Measurements from ENCODE around the gene TMEM273.

The TMEM273 gene

GRCh38 chr10:49153115-49153514 lies 35.1 kb downstream of the TMEM273 start:
- intact Hi-C loops (cut with DNase I) = no loop called here
- DNase-seq = no peak

- intact Hi-C loops (cut with DNase I) = no loop called here
- no peak for DNase-seq
These were observed 35.5 kb downstream of the TMEM273 start for GRCh38 chr10:49152663-49153062.

GRCh38 chr10:49152037-49152436 lies 36.2 kb downstream of the TMEM273 start:
- no peak for DNase-seq
- intact Hi-C loops (cut with DNase I) = no loop called here

GRCh38 chr10:49151481-49151880 lies 36.7 kb downstream of the TMEM273 start:
- intact Hi-C loops (cut with DNase I) = no loop called here
- no peak for DNase-seq

GRCh38 chr10:49151025-49151445 lies 37.2 kb downstream of the TMEM273 start:
- intact Hi-C loops (cut with DNase I) = no loop called here
- DNase-seq = no peak

- DNase-seq = no peak
- intact Hi-C loops (cut with DNase I) = no loop called here
These were observed 37.8 kb downstream of the TMEM273 start for GRCh38 chr10:49150426-49150825.

- no peak for DNase-seq
- intact Hi-C loops (cut with DNase I) = no loop called here
These were observed 38.3 kb downstream of the TMEM273 start for GRCh38 chr10:49149881-49150280.

GRCh38 chr10:49144058-49144720 lies 44.0 kb downstream of the TMEM273 start:
- DNase-seq = no peak
- intact Hi-C loops (cut with DNase I) = no loop called here

GRCh38 chr10:49143249-49143648 lies 44.9 kb downstream of the TMEM273 start:
- no peak for DNase-seq
- intact Hi-C loops (cut with DNase I) = no loop called here

- no peak for DNase-seq
- intact Hi-C loops (cut with DNase I) = no loop called here
These were observed 46.5 kb downstream of the TMEM273 start for GRCh38 chr10:49141541-49142332.

- intact Hi-C loops (cut with DNase I) = no loop called here
- no peak for DNase-seq
These were observed 47.6 kb downstream of the TMEM273 start for GRCh38 chr10:49140304-49141177.

- intact Hi-C loops (cut with DNase I) = no loop called here
- peak in 8 of 42 donors; percentile 12 to 57 (median 24) for DNase-seq
These were observed 48.4 kb downstream of the TMEM273 start for GRCh38 chr10:49139846-49140195.

- intact Hi-C loops (cut with DNase I) = no loop called here
- DNase-seq = no peak
These were observed 49.0 kb downstream of the TMEM273 start for GRCh38 chr10:49139028-49139845.

- no peak for DNase-seq
- intact Hi-C loops (cut with DNase I) = no loop called here
These were observed 49.8 kb downstream of the TMEM273 start for GRCh38 chr10:49138361-49138891.

- intact Hi-C loops (cut with DNase I) = no loop called here
- no peak for DNase-seq
These were observed 51.7 kb downstream of the TMEM273 start for GRCh38 chr10:49136525-49136924.

GRCh38 chr10:49135575-49136313 lies 52.4 kb downstream of the TMEM273 start:
- no peak for DNase-seq
- intact Hi-C loops (cut with DNase I) = no loop called here

GRCh38 chr10:49134327-49134726 lies 53.9 kb downstream of the TMEM273 start:
- intact Hi-C loops (cut with DNase I) = no loop called here
- no peak for DNase-seq

- no peak for DNase-seq
- intact Hi-C loops (cut with DNase I) = no loop called here
These were observed 54.4 kb downstream of the TMEM273 start, which contains the start of gene FAM170B for GRCh38 chr10:49133706-49134248. Gene FAM170B (minus strand): TSS chr10:49134021. CDS start chr10:49133918, 103 bp downstream.

Data from head of caudate nucleus (tissue), 42 donors.